SJSA1 (cell line): ENCODE results near the gene SIM2. TPM values are rescaled to one million over a fixed set of nuclear protein-coding genes. Genes with fewer than 3 reads are reported as not detected.

Source experiments
- DNase-seq, 2 experiments: peaks; one replicate each; pipeline ENCODE4 v3.0.0-alpha.2; 2015 to 2020; ENCODE audit warnings: low spot score in 2 of 2, low read depth in 1 of 2
- H3K27ac ChIP-seq: fragments of 250-450 bp; sonication (Bioruptor Pico); 2 replicates; pipeline ENCODE4 v1.5.1; 2020; ENCODE audit warnings: mild to moderate bottlenecking, moderate library complexity
- H3K27me3 ChIP-seq: fragments of 250-450 bp; sonication (Bioruptor Pico); replicated peaks from 2 replicates; pipeline ENCODE4 v1.5.1; 2020; ENCODE audit warnings: mild to moderate bottlenecking, moderate library complexity
- H3K36me3 ChIP-seq: fragments of 250-450 bp; sonication (Bioruptor Pico); 2 replicates; pipeline ENCODE4 v1.5.1; 2020; ENCODE audit warnings: mild to moderate bottlenecking
- H3K4me1 ChIP-seq: fragments of 250-450 bp; sonication (Bioruptor Pico); replicated peaks from 2 replicates; pipeline ENCODE4 v1.6.1; 2021; ENCODE audit warnings: mild to moderate bottlenecking
- H3K4me3 ChIP-seq: fragments of 250-450 bp; sonication (Bioruptor Pico); 2 replicates; pipeline ENCODE4 v1.5.1; 2020; ENCODE audit warnings: mild to moderate bottlenecking
- H3K9me3 ChIP-seq: fragments of 250-450 bp; sonication (Bioruptor Pico); replicated peaks from 2 replicates; pipeline ENCODE4 v1.5.1; 2020; ENCODE audit warnings: mild to moderate bottlenecking
- total RNA-seq: library from RNA; depleted of rRNA; stranded (reverse); fragments of >200 nt; shearing (Covaris generic); gene quantifications from 2 replicates; pipeline ENCODE4 v1.2.3, GENCODE V29; 2014

The SIM2 gene
- total RNA-seq, 1 experiment from 2014 or later = 0.11 TPM

GRCh38 chr21:36672737-36673136 lies 26.2 kb upstream of the SIM2 start:
- no peak overlapping the region for H3K27ac ChIP-seq
- 0 out of 2 replicates have a peak, but pooled peaks cover 2% of the 10 kb centered on the region for H3K27me3 ChIP-seq
- no peaks in the 10 kb centered on the region for H3K9me3 ChIP-seq
- no peaks in the 10 kb centered on the region for H3K36me3 ChIP-seq
- H3K4me3 ChIP-seq = no peak overlapping the region
- no peak for DNase-seq
- H3K4me1 ChIP-seq = peaks cover 7% of the 10 kb centered on the region

- DNase-seq = no peak
- H3K9me3 ChIP-seq = peaks cover 3% of the 10 kb centered on the region; the same call in 1 of the 2 replicates
- H3K4me3 ChIP-seq = no peak overlapping the region
- H3K36me3 ChIP-seq = no peaks in the 10 kb centered on the region
- no peak overlapping the region for H3K27ac ChIP-seq
- H3K4me1 ChIP-seq = peaks cover 7% of the 10 kb centered on the region
- H3K27me3 ChIP-seq = 0 out of 2 replicates have a peak, but pooled peaks cover 2% of the 10 kb centered on the region
These were observed 22.6 kb upstream of the SIM2 start for GRCh38 chr21:36676039-36676950.

DNA sequence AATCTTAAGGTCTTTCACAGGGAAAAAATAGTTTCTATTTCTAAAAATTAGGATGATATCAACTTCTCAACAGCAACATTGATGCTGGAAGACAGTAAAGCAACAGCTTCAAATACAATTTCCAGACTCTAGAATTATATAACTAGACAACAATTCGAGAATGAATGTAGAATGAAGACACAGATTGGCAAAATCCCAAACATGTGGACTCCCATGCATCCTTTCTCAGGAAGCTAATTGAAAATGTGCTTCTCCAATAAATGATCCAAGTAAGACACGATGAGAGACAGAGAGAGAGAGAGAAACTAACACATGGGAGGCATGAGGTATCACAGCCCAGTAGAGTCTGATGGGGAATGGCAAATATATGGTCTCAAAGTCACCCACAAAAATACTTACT lies 21.5 kb upstream of the SIM2 start:
- 0 out of 2 replicates have a peak, but pooled peaks cover 2% of the 10 kb centered on the region for H3K27me3 ChIP-seq
- DNase-seq = no peak
- H3K4me3 ChIP-seq = no peak overlapping the region

DNA sequence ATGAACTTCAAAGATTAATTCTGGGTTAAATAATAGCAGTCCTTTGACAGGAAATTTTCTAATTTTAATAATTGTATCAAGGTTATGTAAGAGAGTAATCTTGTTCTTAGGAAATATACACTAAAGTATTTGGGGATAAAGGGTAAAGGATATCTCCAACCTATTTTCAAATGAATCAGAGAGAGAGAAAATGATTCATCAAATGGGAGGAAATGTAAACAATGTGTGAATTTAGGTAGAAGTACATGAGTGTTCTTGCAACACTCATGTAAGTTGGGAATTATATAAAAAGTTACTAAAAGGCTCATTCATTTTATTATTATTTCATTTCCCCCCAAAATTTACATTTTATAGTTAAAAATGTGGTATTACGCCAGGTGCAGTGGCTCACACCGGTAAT lies 20.4 kb upstream of the SIM2 start:
- no peak overlapping the region for H3K4me3 ChIP-seq
- peaks cover 2% of the 10 kb centered on the region; the same call in 1 of the 2 replicates for H3K27me3 ChIP-seq
- H3K27ac ChIP-seq = no peak overlapping the region
- DNase-seq = no peak
- H3K4me1 ChIP-seq = peaks cover 7% of the 10 kb centered on the region
- no peaks in the 10 kb centered on the region for H3K36me3 ChIP-seq
- H3K9me3 ChIP-seq = peaks cover 5% of the 10 kb centered on the region; the same call in 1 of the 2 replicates

More for the DNA sequence above, 21.5 kb upstream of the SIM2 start:
- Histone ChIP-seq H3K27ac (no peak overlapping the region), H3K36me3 (no peaks in the 10 kb centered on the region), H3K9me3 (peaks cover 5% of the 10 kb centered on the region; the same call in 1 of the 2 replicates), H3K4me1 (peaks cover 7% of the 10 kb centered on the region)

GRCh38 chr21:36681117-36681631 lies 17.7 kb upstream of the SIM2 start:
- DNase-seq = no peak
- H3K4me3 ChIP-seq = no peak overlapping the region
- peaks cover 5% of the 10 kb centered on the region; the same call in 1 of the 2 replicates for H3K9me3 ChIP-seq
- no peaks in the 10 kb centered on the region for H3K36me3 ChIP-seq
- peaks cover 5% of the 10 kb centered on the region for H3K4me1 ChIP-seq
- no peak overlapping the region for H3K27ac ChIP-seq
- peaks cover 2% of the 10 kb centered on the region; the same call in 1 of the 2 replicates for H3K27me3 ChIP-seq

DNA sequence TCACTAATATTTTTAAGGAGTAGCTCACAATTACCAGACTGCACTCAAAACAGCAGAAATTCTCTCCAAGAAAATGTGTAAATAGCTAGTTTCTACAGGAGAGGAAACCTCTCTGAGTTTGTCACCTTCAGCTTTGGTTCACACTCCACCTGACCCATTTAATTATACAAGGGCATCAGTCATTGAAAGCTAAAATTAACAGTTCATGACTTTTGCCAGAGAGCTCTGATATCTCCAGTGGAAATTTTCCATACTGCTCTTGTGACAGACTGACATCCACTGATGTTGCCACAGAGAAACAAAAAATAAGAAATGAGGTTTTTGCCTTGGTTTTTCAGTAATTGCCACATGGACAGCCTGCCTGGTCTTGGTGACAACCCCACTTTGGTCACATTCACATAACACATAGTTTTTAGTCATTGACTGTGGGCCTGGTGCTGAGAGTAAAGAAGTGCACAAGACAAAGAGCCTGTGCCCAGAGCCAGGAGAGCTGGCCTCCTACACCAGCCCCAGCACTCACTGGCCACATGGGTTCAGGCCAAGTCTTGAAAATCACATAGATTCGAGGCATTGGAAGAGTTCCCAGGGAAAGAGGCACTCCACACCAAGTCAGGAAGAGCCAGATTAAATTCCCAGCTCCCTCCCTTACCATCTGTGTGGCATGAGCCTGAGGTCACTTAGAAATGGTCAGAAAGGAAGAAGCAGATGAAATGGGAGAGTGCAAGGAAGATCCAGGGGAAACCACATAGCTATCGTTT lies 13.8 kb upstream of the SIM2 start:
- Histone ChIP-seq H3K4me1 (no peaks in the 10 kb centered on the region), H3K9me3 (peaks cover 5% of the 10 kb centered on the region; the same call in 1 of the 2 replicates), H3K27ac (no peak overlapping the region), H3K27me3 (peaks cover 12% of the 10 kb centered on the region), H3K36me3 (no peaks in the 10 kb centered on the region), H3K4me3 (no peak overlapping the region)
- no peak for DNase-seq

DNA sequence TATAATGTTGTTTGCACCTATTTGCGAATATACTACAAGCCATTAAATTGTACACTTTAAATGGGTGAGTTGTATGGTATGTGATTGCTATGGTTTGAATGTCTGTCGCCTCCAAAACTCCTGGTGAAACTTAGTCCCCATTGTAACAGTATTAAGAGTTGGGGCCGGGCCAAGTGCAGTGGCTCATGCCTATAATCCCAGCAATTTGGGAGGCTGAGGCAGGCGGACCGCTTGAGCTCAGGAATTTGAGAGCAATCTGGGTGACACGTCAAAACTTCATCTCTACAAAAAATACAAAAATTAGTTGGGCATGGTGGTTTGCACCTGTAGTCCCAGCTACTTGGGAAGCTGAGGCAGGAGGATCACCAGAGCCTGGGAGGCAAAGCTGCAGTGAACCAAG lies 12.0 kb upstream of the SIM2 start:
- H3K27ac ChIP-seq = no peak overlapping the region
- H3K36me3 ChIP-seq = no peaks in the 10 kb centered on the region
- H3K27me3 ChIP-seq = peaks cover 26% of the 10 kb centered on the region
- H3K4me1 ChIP-seq = no peaks in the 10 kb centered on the region
- DNase-seq = no peak
- H3K4me3 ChIP-seq = no peak overlapping the region
- no peaks in the 10 kb centered on the region for H3K9me3 ChIP-seq

- DNase-seq = no peak
- Histone ChIP-seq H3K36me3 (no peaks in the 10 kb centered on the region), H3K27ac (no peak overlapping the region), H3K4me1 (no peaks in the 10 kb centered on the region), H3K9me3 (no peaks in the 10 kb centered on the region), H3K27me3 (peaks cover 38% of the 10 kb centered on the region), H3K4me3 (no peak overlapping the region)
These were observed 10.6 kb upstream of the SIM2 start for GRCh38 chr21:36688324-36688723.

- no peaks in the 10 kb centered on the region for H3K4me1 ChIP-seq
- H3K36me3 ChIP-seq = no peaks in the 10 kb centered on the region
- no peak overlapping the region for H3K27ac ChIP-seq
- H3K4me3 ChIP-seq = no peak overlapping the region
- no peak for DNase-seq
- H3K9me3 ChIP-seq = 0 out of 2 replicates have a peak, but pooled peaks cover under 1% of the 10 kb centered on the region
- peaks cover 48% of the 10 kb centered on the region for H3K27me3 ChIP-seq
These were observed 9.6 kb upstream of the SIM2 start for GRCh38 chr21:36689324-36689723.

GRCh38 chr21:36690628-36691554 lies 8.0 kb upstream of the SIM2 start:
- Histone ChIP-seq H3K27me3 (peaks cover 55% of the 10 kb centered on the region), H3K27ac (no peak overlapping the region), H3K4me3 (no peak overlapping the region), H3K4me1 (no peaks in the 10 kb centered on the region), H3K9me3 (0 out of 2 replicates have a peak, but pooled peaks cover 2% of the 10 kb centered on the region), H3K36me3 (no peaks in the 10 kb centered on the region)
- no peak for DNase-seq

DNA sequence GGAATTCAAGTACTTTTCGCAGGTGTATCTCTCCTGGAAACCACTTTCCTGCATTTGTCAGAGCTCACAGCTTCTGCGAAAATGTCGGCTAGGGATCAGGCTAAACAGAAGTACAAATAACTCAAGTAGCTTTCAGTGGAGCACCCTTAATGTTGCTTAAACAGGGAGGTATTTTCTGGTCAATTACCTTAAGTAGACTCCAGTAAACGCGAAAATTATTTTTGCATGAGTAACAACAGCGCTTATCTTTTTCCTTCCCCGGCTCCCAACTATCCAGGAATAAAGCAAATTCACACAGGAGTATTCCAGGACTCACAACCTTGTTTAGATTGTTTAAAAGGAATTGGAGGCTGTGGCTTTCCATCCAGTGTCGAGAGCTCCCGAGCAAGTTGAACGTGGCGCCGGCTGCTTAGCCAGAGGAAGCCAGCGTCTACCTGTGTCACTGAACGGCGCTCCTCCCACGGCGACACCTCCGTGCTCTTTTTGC lies 7.3 kb upstream of the SIM2 start:
- H3K4me3 ChIP-seq = no peak overlapping the region
- H3K4me1 ChIP-seq = no peaks in the 10 kb centered on the region
- no peak overlapping the region for H3K27ac ChIP-seq
- H3K9me3 ChIP-seq = peaks cover 2% of the 10 kb centered on the region; the same call in 1 of the 2 replicates
- peaks cover 60% of the 10 kb centered on the region for H3K27me3 ChIP-seq
- H3K36me3 ChIP-seq = no peaks in the 10 kb centered on the region
- no peak for DNase-seq

GRCh38 chr21:36692114-36692834 lies 6.6 kb upstream of the SIM2 start:
- no peak for DNase-seq
- Histone ChIP-seq H3K4me3 (no peak overlapping the region), H3K36me3 (no peaks in the 10 kb centered on the region), H3K4me1 (no peaks in the 10 kb centered on the region), H3K27me3 (peaks cover 65% of the 10 kb centered on the region), H3K27ac (no peak overlapping the region), H3K9me3 (peaks cover 5% of the 10 kb centered on the region)
